Omental fat pad (tissue), 4 donors: ENCODE measurements around the gene FAXC. TPM values are rescaled to one million over a fixed set of nuclear protein-coding genes. Genes with fewer than 3 reads are reported as not detected.

Experiments used
- ATAC-seq: fragments of 150-250 bp; one replicate; pipeline ENCODE4 v1.9.1; 2016; ENCODE audit warnings: mild to moderate bottlenecking, moderate library complexity; ENCODE audit not compliant: low FRiP score
- DNase-seq: peaks from one replicate; pipeline ENCODE4 v3.0.0-alpha.2; 2019; ENCODE audit warnings: low spot score
- CTCF ChIP-seq, 3 donors: fragments of 450-650 bp; IDR thresholded peaks; one replicate each; pipeline ENCODE4 v1.5.1; 2016 to 2017; ENCODE audit warnings: antibody characterized with exemption in 3 of 3, mild to moderate bottlenecking in 3 of 3, moderate library complexity in 2 of 3
- total RNA-seq, 4 donors: library from RNA; depleted of rRNA; stranded (reverse); fragments of >200 nt; gene quantifications; one replicate each; pipeline ENCODE4 v1.1.0, GENCODE V29; 2016

FAXC gene
- total RNA-seq, 4 donors from 2014 or later = 0.16 to 1.7 (median 0.56) TPM

- no peak for TF ChIP-seq CTCF (IDR thresholded peaks at IDR 0.05)
- DNase-seq (no peak), ATAC-seq (no peak)
Observed at GRCh38 chr6:99354983-99355382, 5.5 kb upstream of the FAXC start.

- ATAC-seq = no peak
- DNase-seq = no peak
- TF ChIP-seq CTCF (IDR thresholded peaks at IDR 0.05) = no peak
Observed at GRCh38 chr6:99353126-99353525, 3.7 kb upstream of the FAXC start.

- no peak for DNase-seq
- ATAC-seq = no peak
- TF ChIP-seq CTCF (IDR thresholded peaks at IDR 0.05) = no peak
Observed at GRCh38 chr6:99350573-99350972, 1.1 kb upstream of the FAXC start.

- no peak for DNase-seq
- ATAC-seq = no peak
- TF ChIP-seq CTCF (IDR thresholded peaks at IDR 0.05) = no peak
Observed at GRCh38 chr6:99348288-99349170, 945 bp downstream of the FAXC start.

- ATAC-seq = no peak
- DNase-seq = no peak
Observed at GRCh38 chr6:99347804-99348203, 1.7 kb downstream of the FAXC start.

GRCh38 chr6:99346595-99346994 is 2.9 kb downstream of the FAXC start:
- no peak for TF ChIP-seq CTCF (IDR thresholded peaks at IDR 0.05)
- DNase-seq (no peak), ATAC-seq (no peak)

More at GRCh38 chr6:99347804-99348203, 1.7 kb downstream of the FAXC start:
- TF ChIP-seq CTCF (IDR thresholded peaks at IDR 0.05) = no peak

GRCh38 chr6:99345164-99345563 is 4.3 kb downstream of the FAXC start:
- no peak for DNase-seq
- no peak for TF ChIP-seq CTCF (IDR thresholded peaks at IDR 0.05)
- ATAC-seq = no peak
